ENCODE data around the gene PLCH1.

DNA sequence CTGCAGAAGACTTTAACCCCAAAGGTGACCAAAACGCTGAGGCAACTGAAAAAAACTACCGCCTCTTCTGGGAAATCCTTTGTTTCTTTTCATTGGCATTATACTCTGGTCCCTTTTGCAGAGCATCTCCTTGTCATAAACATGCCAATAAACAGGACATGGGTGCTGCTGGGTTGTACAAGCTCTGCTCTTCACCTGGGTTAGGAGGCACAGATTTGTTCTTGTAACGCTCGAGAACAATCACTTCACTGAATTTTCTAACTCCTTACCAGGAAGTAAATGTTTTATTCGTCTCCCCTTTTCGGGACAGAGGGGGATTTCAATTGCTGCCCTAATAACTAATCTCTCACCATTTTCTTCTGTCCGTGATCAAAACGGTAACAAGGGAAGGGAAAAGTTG lies 1.3 kb downstream of the PLCH1 start:
- TF ChIP-seq, protein P1, sequence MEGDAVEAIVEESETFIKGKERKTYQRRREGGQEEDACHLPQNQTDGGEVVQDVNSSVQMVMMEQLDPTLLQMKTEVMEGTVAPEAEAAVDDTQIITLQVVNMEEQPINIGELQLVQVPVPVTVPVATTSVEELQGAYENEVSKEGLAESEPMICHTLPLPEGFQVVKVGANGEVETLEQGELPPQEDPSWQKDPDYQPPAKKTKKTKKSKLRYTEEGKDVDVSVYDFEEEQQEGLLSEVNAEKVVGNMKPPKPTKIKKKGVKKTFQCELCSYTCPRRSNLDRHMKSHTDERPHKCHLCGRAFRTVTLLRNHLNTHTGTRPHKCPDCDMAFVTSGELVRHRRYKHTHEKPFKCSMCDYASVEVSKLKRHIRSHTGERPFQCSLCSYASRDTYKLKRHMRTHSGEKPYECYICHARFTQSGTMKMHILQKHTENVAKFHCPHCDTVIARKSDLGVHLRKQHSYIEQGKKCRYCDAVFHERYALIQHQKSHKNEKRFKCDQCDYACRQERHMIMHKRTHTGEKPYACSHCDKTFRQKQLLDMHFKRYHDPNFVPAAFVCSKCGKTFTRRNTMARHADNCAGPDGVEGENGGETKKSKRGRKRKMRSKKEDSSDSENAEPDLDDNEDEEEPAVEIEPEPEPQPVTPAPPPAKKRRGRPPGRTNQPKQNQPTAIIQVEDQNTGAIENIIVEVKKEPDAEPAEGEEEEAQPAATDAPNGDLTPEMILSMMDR (IDR thresholded peaks at IDR 0.05 in 2 of 3, conservative IDR thresholded peaks at IDR 0.05 in 1 of 3; ENCODE audit: borderline replicate concordance in 1 of 3, insufficient read depth in 1 of 3, low read depth in 2 of 3, low read length in 2 of 3), result no peak
- no peak for TF ChIP-seq POLR2A (IDR thresholded peaks at IDR 0.05; ENCODE audit: borderline replicate concordance, extremely low read depth, insufficient read depth, insufficient read length)
- no peak for TF ChIP-seq POLR2AphosphoS5 (IDR thresholded peaks at IDR 0.05; ENCODE audit: low read depth, low read length)
- TF ChIP-seq EZH2 (IDR thresholded peaks at IDR 0.05), result no peak
- TF ChIP-seq JUND (IDR thresholded peaks at IDR 0.05), result no peak
- no peak for TF ChIP-seq ZFX (IDR thresholded peaks at IDR 0.05)
- TF ChIP-seq SIN3A (IDR thresholded peaks at IDR 0.05; ENCODE audit: low read depth), result no peak
